Liver (tissue), 9 donors: Measurements from ENCODE around the gene PPP2R5A. TPM values are rescaled to one million over a fixed set of nuclear protein-coding genes. Genes with fewer than 3 reads are reported as not detected.

Source experiments
- DNase-seq: peaks from one replicate; pipeline ENCODE4 v3.0.0-alpha.2; 2017; ENCODE audit warnings: low spot score
- H3K27ac ChIP-seq, 2 donors: one replicate each; pipeline ENCODE4 v1.7.0; 2013; ENCODE audit warnings: inconsistent platforms in 2 of 2, low read length in 2 of 2, control low read depth in 1 of 2, low read depth in 1 of 2, mild to moderate bottlenecking in 1 of 2
- H3K27me3 ChIP-seq, 4 donors: one replicate each; pipeline versions ENCODE4 v1.6.1 to v1.7.0; 2013; ENCODE audit warnings: low read length in 3 of 4, inconsistent platforms in 1 of 4, mild to moderate bottlenecking in 1 of 4, moderate library complexity in 1 of 4; ENCODE audit not compliant: control insufficient read depth in 4 of 4, insufficient read depth in 4 of 4
- H3K36me3 ChIP-seq, 4 donors: one replicate each; pipeline versions ENCODE4 v1.6.1 to v1.7.0; 2013; ENCODE audit warnings: low read length in 3 of 4, mild to moderate bottlenecking in 3 of 4, low read depth in 1 of 4, moderate library complexity in 1 of 4; ENCODE audit not compliant: control insufficient read depth in 4 of 4, insufficient read depth in 3 of 4
- H3K4me1 ChIP-seq, 4 donors: one replicate each; pipeline versions ENCODE4 v1.6.1 to v1.7.0; 2013; ENCODE audit warnings: low read length in 3 of 4, mild to moderate bottlenecking in 3 of 4, moderate library complexity in 1 of 4; ENCODE audit not compliant: control insufficient read depth in 4 of 4, insufficient read depth in 4 of 4
- H3K4me3 ChIP-seq, 3 donors: one replicate each; pipeline versions ENCODE4 v1.6.1 to v1.7.0; 2013; ENCODE audit warnings: low read length in 3 of 3, control low read depth in 1 of 3, low read depth in 1 of 3, mild to moderate bottlenecking in 1 of 3
- H3K9ac ChIP-seq, 2 donors: one replicate each; pipeline ENCODE4 v1.7.0; 2013; ENCODE audit warnings: low read length in 2 of 2, mild to moderate bottlenecking in 2 of 2, moderate library complexity in 2 of 2, control low read depth in 1 of 2, low read depth in 1 of 2
- H3K9me3 ChIP-seq, 4 donors: one replicate each; pipeline versions ENCODE4 v1.6.1 to v1.7.0; 2013; ENCODE audit warnings: low read length in 3 of 4; ENCODE audit not compliant: control insufficient read depth in 4 of 4
- EGR1 ChIP-seq, 2 donors: IDR thresholded peaks; 2 replicates each; pipeline ENCODE4 v1.6.1; 2016 to 2018; ENCODE audit warnings: antibody characterized with exemption in 2 of 2, low read depth in 2 of 2
- FOXA1 ChIP-seq: IDR thresholded peaks from 2 replicates; pipeline ENCODE4 v1.6.1; 2016; ENCODE audit warnings: antibody characterized with exemption
- FOXA2 ChIP-seq: IDR thresholded peaks from 2 replicates; pipeline ENCODE4 v1.6.1; 2016; ENCODE audit warnings: antibody characterized with exemption
- GABPA ChIP-seq, 2 donors: IDR thresholded peaks in 1 of 2; conservative IDR thresholded peaks in 1 of 2; 2 replicates each; pipeline ENCODE4 v1.6.1; 2016; ENCODE audit warnings: antibody characterized with exemption in 2 of 2, mild to moderate bottlenecking in 1 of 2, moderate library complexity in 1 of 2
- HNF4A ChIP-seq, 2 donors: conservative IDR thresholded peaks; 2 replicates each; pipeline ENCODE4 v1.6.1; 2016; ENCODE audit warnings: antibody characterized with exemption in 2 of 2, mild to moderate bottlenecking in 2 of 2
- HNF4G ChIP-seq: IDR thresholded peaks from 2 replicates; pipeline ENCODE4 v1.6.1; 2016; ENCODE audit warnings: antibody characterized with exemption
- JUND ChIP-seq, 2 donors: IDR thresholded peaks; 2 replicates each; pipeline ENCODE4 v1.6.1; 2016; ENCODE audit warnings: antibody characterized with exemption in 2 of 2
- MAX ChIP-seq: IDR thresholded peaks from 2 replicates; pipeline ENCODE4 v1.6.1; 2016; ENCODE audit warnings: antibody characterized with exemption
- NR2F2 ChIP-seq: IDR thresholded peaks from 2 replicates; pipeline ENCODE4 v1.6.1; 2016; ENCODE audit warnings: antibody characterized with exemption
- RAD21 ChIP-seq, 2 donors: IDR thresholded peaks; 2 replicates each; pipeline ENCODE4 v1.6.1; 2016; ENCODE audit warnings: antibody characterized with exemption in 2 of 2, mild to moderate bottlenecking in 2 of 2
- REST ChIP-seq: IDR thresholded peaks from 2 replicates; pipeline ENCODE4 v1.6.1; 2016; ENCODE audit warnings: antibody characterized with exemption, mild to moderate bottlenecking
- SP1 ChIP-seq: IDR thresholded peaks from 2 replicates; pipeline ENCODE4 v1.6.1; 2018; ENCODE audit warnings: antibody characterized with exemption, mild to moderate bottlenecking
- TAF1 ChIP-seq: conservative IDR thresholded peaks from 2 replicates; pipeline ENCODE4 v1.6.1; 2016; ENCODE audit warnings: antibody characterized with exemption, mild to moderate bottlenecking
- YY1 ChIP-seq: IDR thresholded peaks from 2 replicates; pipeline ENCODE4 v1.6.1; 2016; ENCODE audit warnings: antibody characterized with exemption, mild to moderate bottlenecking
- ZBTB33 ChIP-seq: IDR thresholded peaks from 2 replicates; pipeline ENCODE4 v1.6.1; 2016; ENCODE audit warnings: antibody characterized with exemption
- WGBS: extraction: QIAGEN DNeasy Blood & Tissue Kit; methylation state at CpG from one replicate; pipeline ENCODE4 v1.1.7; 2013; 5-methylcytosine and 5-hydroxymethylcytosine counted together
- polyA plus RNA-seq, 2 donors: library from polyadenylated mRNA; stranded (reverse) in 1 of 2; unstranded in 1 of 2; fragments of 200-250 nt in 1 of 2; fragments of >200 nt in 1 of 2; fragmentation: Nextera tagmentation in 1 of 2; extraction: Ambion mirVana in 1 of 2; gene quantifications; one replicate each; pipeline versions ENCODE4 v1.2.1 to v1.2.3, GENCODE V29; 2013 to 2015
- total RNA-seq, 2 donors: library from RNA; depleted of rRNA; stranded (reverse); fragments of >200 nt; gene quantifications; one replicate each; pipeline ENCODE4 v1.2.3, GENCODE V29; 2014
- TF ChIP-seq, protein P1 (sequence below): fragments of 150-350 bp; IDR thresholded peaks from 2 replicates; pipeline ENCODE4 v1.5.1; 2017; ENCODE audit warnings: improper control_type of control experiment, low read depth, low read length; ENCODE audit not compliant: missing input control
- TF ChIP-seq, protein P2 (sequence below): IDR thresholded peaks from 2 replicates; pipeline ENCODE4 v1.6.1; 2016; ENCODE audit warnings: antibody characterized with exemption
- donor health status: healthy.
- donor health status: healthy.
- donor health status: healthy.
- donor health status: healthy.
- donor health status: healthy.

The PPP2R5A gene
- total and polyA plus RNA-seq, 4 donors = 22.9 to 40.7 (median 28.5) TPM

DNA sequence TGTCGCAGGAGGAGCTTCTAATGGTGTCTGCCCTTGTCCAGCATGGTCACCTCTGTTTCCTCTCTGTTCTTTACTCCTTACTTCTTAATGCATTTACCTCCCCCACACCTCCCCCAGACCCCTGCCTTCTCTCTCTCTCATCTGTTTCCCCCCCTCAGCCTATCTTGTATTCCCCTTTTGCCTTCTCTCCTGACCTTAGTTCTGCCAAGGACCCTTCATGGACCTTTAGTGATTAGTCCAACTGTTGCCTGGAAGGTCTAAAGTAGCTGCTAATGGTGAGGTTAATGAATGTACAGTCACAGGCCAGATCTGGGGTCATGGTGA, 42.3 kb upstream of the PPP2R5A start:
- TF ChIP-seq REST = no peak
- TF ChIP-seq YY1 = no peak
- TF ChIP-seq NR2F2 = no peak
- TF ChIP-seq GABPA (IDR thresholded peaks at IDR 0.05 in 1 of 2, conservative IDR thresholded peaks at IDR 0.05 in 1 of 2) = no peak
- TF ChIP-seq FOXA1 = no peak
- TF ChIP-seq, protein P1, sequence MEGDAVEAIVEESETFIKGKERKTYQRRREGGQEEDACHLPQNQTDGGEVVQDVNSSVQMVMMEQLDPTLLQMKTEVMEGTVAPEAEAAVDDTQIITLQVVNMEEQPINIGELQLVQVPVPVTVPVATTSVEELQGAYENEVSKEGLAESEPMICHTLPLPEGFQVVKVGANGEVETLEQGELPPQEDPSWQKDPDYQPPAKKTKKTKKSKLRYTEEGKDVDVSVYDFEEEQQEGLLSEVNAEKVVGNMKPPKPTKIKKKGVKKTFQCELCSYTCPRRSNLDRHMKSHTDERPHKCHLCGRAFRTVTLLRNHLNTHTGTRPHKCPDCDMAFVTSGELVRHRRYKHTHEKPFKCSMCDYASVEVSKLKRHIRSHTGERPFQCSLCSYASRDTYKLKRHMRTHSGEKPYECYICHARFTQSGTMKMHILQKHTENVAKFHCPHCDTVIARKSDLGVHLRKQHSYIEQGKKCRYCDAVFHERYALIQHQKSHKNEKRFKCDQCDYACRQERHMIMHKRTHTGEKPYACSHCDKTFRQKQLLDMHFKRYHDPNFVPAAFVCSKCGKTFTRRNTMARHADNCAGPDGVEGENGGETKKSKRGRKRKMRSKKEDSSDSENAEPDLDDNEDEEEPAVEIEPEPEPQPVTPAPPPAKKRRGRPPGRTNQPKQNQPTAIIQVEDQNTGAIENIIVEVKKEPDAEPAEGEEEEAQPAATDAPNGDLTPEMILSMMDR = no peak
- TF ChIP-seq TAF1 = no peak
- TF ChIP-seq, protein P2, sequence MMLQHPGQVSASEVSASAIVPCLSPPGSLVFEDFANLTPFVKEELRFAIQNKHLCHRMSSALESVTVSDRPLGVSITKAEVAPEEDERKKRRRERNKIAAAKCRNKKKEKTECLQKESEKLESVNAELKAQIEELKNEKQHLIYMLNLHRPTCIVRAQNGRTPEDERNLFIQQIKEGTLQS = no peak
- no peak for TF ChIP-seq HNF4G
- no peak for TF ChIP-seq HNF4A (conservative IDR thresholded peaks at IDR 0.05)
- no peak for TF ChIP-seq RAD21 (IDR thresholded peaks at IDR 0.05)
- TF ChIP-seq SP1 = no peak
- TF ChIP-seq JUND (IDR thresholded peaks at IDR 0.05) = no peak
- no peak for TF ChIP-seq MAX
- no peak for TF ChIP-seq ZBTB33
- TF ChIP-seq EGR1 (IDR thresholded peaks at IDR 0.05; ENCODE audit: low read depth in 2 of 2) = no peak
- TF ChIP-seq FOXA2 = no peak
- no peaks in the 10 kb centered on the region for H3K9me3 ChIP-seq

DNA sequence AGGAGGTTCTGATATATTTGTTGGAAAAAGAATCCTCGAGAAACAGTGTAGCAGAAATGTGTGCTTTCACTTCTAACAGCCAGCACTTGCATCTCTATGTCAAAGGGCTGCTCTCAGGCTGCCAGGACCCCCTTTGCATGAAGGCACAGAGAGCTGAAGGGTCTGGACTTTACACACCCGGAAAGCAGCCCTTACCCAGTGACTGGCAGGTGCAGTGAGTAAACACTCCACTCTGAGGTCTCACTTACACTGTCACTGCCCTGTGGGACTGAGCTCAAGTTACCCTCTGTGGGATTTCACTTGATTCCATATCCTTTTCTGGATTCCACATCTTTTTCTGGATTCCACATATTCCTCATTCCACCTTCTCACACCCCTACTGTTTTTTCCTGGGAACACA, 40.8 kb upstream of the PPP2R5A start:
- no peaks in the 10 kb centered on the region for H3K36me3 ChIP-seq
- WGBS = 58% methylated on average over 2 of the region's 2 CpGs
- no peak overlapping the region for H3K4me3 ChIP-seq
- TF ChIP-seq EGR1 (IDR thresholded peaks at IDR 0.05; ENCODE audit: low read depth in 2 of 2) (no peak), FOXA2 (peak; percentile 31), HNF4A (conservative IDR thresholded peaks at IDR 0.05) (peak; percentile 22 to 44), JUND (IDR thresholded peaks at IDR 0.05) (no peak)
- TF ChIP-seq, protein P1 = no peak
- DNase-seq = no peak
- no peaks in the 10 kb centered on the region for H3K9me3 ChIP-seq
- no peaks in the 10 kb centered on the region for H3K27me3 ChIP-seq
- H3K9ac ChIP-seq = no peak overlapping the region
- no peak overlapping the region for H3K27ac ChIP-seq
- H3K4me1 ChIP-seq = peaks cover 0 to 30% (median 10%) of the 10 kb centered on the region in 4 donors

More for the DNA sequence above, 42.3 kb upstream of the PPP2R5A start:
- H3K4me3 ChIP-seq = no peak overlapping the region
- H3K36me3 ChIP-seq = no peaks in the 10 kb centered on the region
- 89% methylated on average over 1 of the region's 1 CpG for WGBS
- H3K9ac ChIP-seq = peak overlapping the region; percentile 36 to 60
- DNase-seq = no peak
- no peaks in the 10 kb centered on the region for H3K27me3 ChIP-seq
- H3K4me1 ChIP-seq = peaks cover 2 to 35% (median 14%) of the 10 kb centered on the region in 4 donors
- H3K27ac ChIP-seq = peak overlapping the region; percentile 87 to 96
